ENCODE results near the gene SDF4.

- TF ChIP-seq, protein P1, sequence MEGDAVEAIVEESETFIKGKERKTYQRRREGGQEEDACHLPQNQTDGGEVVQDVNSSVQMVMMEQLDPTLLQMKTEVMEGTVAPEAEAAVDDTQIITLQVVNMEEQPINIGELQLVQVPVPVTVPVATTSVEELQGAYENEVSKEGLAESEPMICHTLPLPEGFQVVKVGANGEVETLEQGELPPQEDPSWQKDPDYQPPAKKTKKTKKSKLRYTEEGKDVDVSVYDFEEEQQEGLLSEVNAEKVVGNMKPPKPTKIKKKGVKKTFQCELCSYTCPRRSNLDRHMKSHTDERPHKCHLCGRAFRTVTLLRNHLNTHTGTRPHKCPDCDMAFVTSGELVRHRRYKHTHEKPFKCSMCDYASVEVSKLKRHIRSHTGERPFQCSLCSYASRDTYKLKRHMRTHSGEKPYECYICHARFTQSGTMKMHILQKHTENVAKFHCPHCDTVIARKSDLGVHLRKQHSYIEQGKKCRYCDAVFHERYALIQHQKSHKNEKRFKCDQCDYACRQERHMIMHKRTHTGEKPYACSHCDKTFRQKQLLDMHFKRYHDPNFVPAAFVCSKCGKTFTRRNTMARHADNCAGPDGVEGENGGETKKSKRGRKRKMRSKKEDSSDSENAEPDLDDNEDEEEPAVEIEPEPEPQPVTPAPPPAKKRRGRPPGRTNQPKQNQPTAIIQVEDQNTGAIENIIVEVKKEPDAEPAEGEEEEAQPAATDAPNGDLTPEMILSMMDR (IDR thresholded peaks at IDR 0.05): no peak
- TF ChIP-seq POLR2A (IDR thresholded peaks at IDR 0.05): no peak
Measured at GRCh38 chr1:1168451-1169411, 63.1 kb downstream of the SDF4 start.
